ENCODE results near the gene MORC1.

MORC1 gene

GRCh38 chr3:109026821-109027220, 91.1 kb downstream of the MORC1 start:
- DNase-seq (ENCODE audit: low read depth in 2 of 2), result no peak

- no peak for DNase-seq (ENCODE audit: low read depth in 2 of 2)
These were observed 92.0 kb downstream of the MORC1 start for GRCh38 chr3:109025896-109026295.

GRCh38 chr3:109023656-109024254, 94.2 kb downstream of the MORC1 start:
- DNase-seq (ENCODE audit: low read depth in 2 of 2), result peak in 1 of 2 donors; percentile 2

- DNase-seq (ENCODE audit: low read depth in 2 of 2), result no peak
These were observed 94.8 kb downstream of the MORC1 start for GRCh38 chr3:109023167-109023566.

DNA sequence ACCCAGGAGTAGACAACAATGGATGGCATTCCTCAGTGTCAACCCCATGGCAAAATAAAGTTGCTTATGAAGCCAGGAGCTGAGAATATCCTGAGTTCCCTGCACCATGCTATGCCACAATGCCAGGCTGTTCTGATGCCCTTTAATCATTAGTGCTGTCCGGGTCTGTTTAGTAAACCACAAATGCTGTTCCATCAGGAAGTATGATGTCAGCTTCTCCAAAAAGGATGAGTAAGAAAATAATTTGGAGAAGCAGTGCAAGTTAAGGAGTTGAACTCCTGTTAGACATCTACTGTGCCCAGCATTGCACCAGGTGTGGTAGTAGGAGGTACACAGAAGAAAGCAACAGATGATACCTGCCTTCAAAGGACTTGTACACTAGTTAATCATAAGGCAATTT, 96.4 kb downstream of the MORC1 start:
- no peak for DNase-seq (ENCODE audit: low read depth in 2 of 2)

- DNase-seq (ENCODE audit: low read depth in 2 of 2), result no peak
These were observed 99.1 kb downstream of the MORC1 start for GRCh38 chr3:109018828-109019227.

DNA sequence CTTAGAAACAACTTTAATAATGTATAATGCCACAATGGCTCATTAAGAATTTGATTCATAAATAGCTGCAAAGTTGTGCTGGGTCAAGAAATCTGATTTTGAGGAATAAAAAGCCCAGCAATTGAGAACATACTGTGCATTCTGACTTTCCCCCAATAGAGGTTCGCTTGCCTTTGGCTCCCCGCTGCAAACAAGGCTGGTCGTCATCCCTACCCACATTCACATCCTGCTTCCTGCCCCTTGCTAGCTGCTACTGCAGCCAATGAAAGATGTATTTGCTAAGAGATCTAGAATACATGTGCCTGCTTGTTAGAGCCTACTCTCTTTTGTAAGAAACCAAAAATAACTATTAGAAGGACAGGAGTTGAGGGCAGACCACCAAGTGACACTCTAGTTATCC, 112.5 kb downstream of the MORC1 start:
- no peak for DNase-seq (ENCODE audit: low read depth in 2 of 2)

DNA sequence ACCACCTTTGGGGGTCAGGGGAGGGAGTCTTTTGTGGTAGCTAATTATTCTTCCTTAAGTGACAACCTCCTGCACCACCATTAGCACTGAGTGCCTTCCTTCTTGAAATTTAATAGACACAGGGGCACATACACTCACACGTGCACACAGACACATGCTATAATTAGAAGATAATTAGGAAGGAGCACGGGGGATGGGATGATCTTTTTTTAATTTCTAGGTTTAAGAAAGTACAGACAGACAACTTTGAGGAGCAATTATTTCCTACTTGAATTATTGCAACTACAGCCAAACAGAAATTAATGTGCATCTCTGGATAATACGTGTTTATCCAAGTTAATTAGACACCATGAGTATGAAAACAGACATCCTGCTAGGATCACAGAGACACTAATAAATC, 119.5 kb downstream of the MORC1 start:
- DNase-seq (ENCODE audit: low read depth in 2 of 2), result no peak

GRCh38 chr3:108985844-108986243, 132.1 kb downstream of the MORC1 start:
- DNase-seq (ENCODE audit: low read depth in 2 of 2), result no peak

- DNase-seq (ENCODE audit: low read depth in 2 of 2), result no peak
These were observed 134.9 kb downstream of the MORC1 start for GRCh38 chr3:108983051-108983450.

DNA sequence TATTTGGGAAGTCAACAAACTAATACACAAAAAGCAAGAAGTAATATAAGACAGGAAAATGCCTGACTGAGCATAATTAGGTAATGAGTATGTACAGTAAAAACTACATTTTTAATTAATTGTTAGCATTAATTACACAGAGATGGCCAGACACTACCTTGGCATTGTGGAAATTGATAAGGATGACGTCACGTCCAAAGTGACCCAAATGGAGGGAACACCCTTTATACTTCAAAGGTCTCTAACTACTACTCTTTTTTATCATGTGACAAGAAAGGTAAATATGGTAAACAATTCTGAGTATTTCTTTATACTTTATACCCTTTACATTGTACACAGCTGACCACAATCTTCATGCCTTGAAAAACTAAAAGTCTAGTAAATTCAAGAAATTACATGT, 141.9 kb downstream of the MORC1 start:
- no peak for DNase-seq (ENCODE audit: low read depth in 2 of 2)

GRCh38 chr3:108973019-108973418, 144.9 kb downstream of the MORC1 start:
- DNase-seq (ENCODE audit: low read depth in 2 of 2), result no peak

- DNase-seq (ENCODE audit: low read depth in 2 of 2), result no peak
These were observed 145.5 kb downstream of the MORC1 start for GRCh38 chr3:108972482-108972881.

- DNase-seq (ENCODE audit: low read depth in 2 of 2), result no peak
These were observed 147.4 kb downstream of the MORC1 start for GRCh38 chr3:108970561-108970960.

DNA sequence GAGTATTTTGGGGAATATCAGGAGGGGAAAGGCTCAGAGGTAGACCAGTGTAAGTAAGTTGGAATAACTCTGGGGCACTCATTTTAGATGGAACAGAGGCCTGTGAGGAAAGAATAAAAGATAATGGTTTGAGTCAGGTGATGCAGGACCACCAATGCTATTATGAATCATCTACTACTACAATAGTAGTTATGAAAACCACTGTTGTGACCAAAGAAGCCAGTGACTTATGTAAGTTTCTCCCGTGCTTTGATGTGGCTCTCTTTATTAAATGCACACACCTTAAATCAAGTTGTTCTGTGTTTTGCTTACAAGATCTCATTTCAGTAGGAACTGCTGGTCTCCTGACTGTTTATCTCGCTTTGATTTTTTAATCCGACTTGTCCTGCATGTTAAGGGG, 151.2 kb downstream of the MORC1 start:
- DNase-seq (ENCODE audit: low read depth in 2 of 2), result no peak

GRCh38 chr3:108959017-108959416, 158.9 kb downstream of the MORC1 start:
- no peak for DNase-seq (ENCODE audit: low read depth in 2 of 2)

DNA sequence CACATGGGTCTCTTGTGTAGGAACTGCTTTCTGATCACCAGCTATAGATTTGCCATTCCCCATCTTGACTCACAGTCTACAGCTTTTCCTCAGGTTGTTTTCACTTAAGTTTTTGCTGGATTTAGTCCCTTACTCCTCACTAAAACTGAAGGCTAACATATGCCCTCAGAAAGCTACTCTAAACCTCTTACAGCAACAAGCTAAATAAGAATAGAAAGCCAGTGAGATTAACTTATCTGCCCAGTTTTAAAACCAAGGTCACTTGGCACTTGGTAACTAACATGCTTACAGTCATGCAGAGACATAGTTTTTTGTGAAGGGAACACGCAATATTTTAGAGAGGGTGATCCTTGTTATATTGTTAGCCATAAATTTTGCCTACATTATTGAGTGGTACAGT, 164.2 kb downstream of the MORC1 start, which contains the start of gene GUCA1C:
Gene GUCA1C (minus strand): TSS at position 180 of the 400 bp plus-strand sequence. CDS start 117 bp downstream, at position 63.
- no peak for DNase-seq (ENCODE audit: low read depth in 2 of 2)

GRCh38 chr3:108953210-108953609, 164.7 kb downstream of the MORC1 start:
- DNase-seq (ENCODE audit: low read depth in 2 of 2), result no peak

DNA sequence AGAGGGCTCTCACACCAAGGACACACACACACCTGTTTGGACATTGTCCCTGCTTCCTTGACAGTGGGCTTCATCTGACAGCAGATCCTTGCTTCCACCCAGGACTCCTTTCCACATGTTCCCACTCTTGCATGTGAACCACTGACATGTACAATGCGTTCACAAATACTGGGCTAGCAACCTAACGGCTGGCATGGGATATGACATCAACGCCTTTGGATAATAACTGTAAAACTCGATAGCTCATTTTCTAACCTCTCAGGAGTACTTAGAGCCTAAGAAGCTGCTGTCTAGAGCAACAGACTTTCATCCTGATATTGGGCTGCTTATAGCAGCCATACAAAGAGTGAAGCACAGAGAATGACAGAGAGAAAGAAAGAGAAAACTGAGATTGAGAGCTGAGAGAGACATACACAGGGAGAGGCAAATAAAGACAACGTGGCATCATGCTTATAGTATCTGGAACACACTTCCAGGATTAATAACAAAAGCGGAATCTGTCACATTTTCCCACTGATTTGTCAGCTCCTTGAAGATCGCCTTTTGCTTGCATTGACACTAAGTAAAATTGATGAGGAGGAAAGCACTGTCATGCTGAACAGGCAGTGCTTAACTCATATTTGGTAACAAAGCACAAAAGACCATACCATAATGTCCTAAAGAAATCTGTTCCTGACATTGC, 166.0 kb downstream of the MORC1 start:
- DNase-seq (ENCODE audit: low read depth in 2 of 2), result no peak

DNA sequence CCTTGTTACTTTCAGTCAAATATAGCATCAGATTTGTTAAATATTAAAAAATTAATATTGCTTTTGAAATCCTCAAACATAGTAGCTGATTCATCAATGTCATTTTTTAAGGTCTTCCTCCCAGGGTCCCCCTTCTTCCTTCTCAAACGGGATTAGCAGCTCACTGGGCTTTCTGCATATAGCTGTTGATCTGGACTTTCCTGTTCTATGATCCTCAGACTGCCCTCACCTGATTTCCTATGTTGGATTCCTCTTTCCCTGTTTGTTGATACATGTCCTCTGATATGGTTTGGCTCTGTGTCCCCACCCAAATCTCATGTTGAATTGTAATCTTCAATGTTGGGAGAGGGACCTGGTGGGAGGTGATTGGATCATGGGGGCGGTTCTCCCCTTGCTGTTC, 170.1 kb downstream of the MORC1 start:
- no peak for DNase-seq (ENCODE audit: low read depth in 2 of 2)

GRCh38 chr3:108946292-108947285, 171.3 kb downstream of the MORC1 start:
- no peak for DNase-seq (ENCODE audit: low read depth in 2 of 2)

DNA sequence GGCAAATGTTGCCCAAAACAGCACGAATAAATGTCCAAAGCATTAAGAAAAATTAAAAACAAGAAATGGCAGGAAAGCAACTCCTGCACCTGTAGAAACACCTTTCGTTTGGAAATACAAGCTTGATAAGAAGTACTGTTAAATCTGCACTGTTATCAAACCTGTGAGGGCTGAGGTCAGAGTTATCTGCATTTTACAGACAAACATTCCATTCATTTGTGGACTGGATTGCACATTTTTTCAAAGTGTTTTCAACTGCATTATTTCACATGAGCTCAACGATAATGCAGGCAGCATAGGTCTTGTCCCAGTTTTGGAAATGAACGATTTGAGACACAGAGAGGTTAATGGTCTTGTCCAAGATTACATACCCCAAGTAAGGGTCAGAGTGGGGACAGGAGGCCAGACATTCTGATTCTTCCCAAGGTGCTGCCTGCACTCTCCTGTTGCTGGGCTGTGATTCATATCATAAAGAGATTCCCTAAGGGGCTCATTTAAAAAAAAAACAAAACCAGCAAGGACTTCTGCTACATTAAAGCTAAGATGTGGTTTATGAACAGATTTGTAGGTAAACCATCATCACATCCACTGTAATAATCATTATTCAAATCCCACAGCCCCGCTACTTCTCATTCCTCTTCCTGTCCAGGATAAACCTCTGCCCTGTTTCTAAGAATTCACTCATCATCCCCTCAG, 177.2 kb downstream of the MORC1 start:
- no peak for DNase-seq (ENCODE audit: low read depth in 2 of 2)

All from activated CD8-positive, alpha-beta memory T cell treated with anti-CD3 and anti-CD28 coated beads for 4 hours (primary cell).